MCF 10A (cell line): ENCODE data around the gene VAX1. TPM values are rescaled to one million over a fixed set of nuclear protein-coding genes. Genes with fewer than 3 reads are reported as not detected.
"Not testable (repeated sequence)": the region's sequence is repeated elsewhere in the genome, so short reads cannot be mapped to it uniquely, and the experiment has no call there.

ENCODE experiments used
- Bru-seq: library from RNA; stranded (reverse); fragments of 400-500 nt; gene quantifications from one replicate; lab custom pipeline; 2021; lab: Mats Ljungman, UMichigan
- BruChase-seq, 2 experiments: library from RNA; stranded (reverse); fragments of 400-500 nt; gene quantifications; one replicate each; lab custom pipeline; 2021; lab: Mats Ljungman, UMichigan
- BruUV-seq: library from RNA; stranded (reverse); fragments of 400-500 nt; replicated peaks from 2 replicates; lab custom pipeline; 2021; lab: Mats Ljungman, UMichigan
- CTCF ChIA-PET: fragments of 300-600 bp; sonication (Branson Sonifier 250); formaldehyde crosslinking; extraction: SDS; loops from one replicate; lab custom pipeline; 2021; ENCODE audit warnings: antibody characterized with exemption, inconsistent platforms; lab: Yijun Ruan, JAX
- POLR2A ChIA-PET: fragments of 300-600, 350-650 bp; sonication (Branson Sonifier 250); formaldehyde crosslinking; extraction: SDS; loops from one replicate; lab custom pipeline; 2020; ENCODE audit warnings: antibody characterized with exemption, inconsistent platforms; lab: Yijun Ruan, JAX
- DNase-seq: peaks from one replicate; pipeline ENCODE4 v3.0.0-alpha.2; 2018; ENCODE audit not compliant: unreplicated experiment
- H3K27ac Mint-ChIP-seq: one replicate; pipeline ENCODE4 v1.8.0; 2022; ENCODE audit warnings: mild to moderate bottlenecking, low read depth, mixed read lengths; ENCODE audit not compliant: unreplicated experiment
- H3K27me3 Mint-ChIP-seq: one replicate; pipeline ENCODE4 v1.8.0; 2022; ENCODE audit warnings: mixed read lengths; ENCODE audit not compliant: insufficient read depth, unreplicated experiment
- H3K36me3 Mint-ChIP-seq: one replicate; pipeline ENCODE4 v1.8.0; 2022; ENCODE audit warnings: mild to moderate bottlenecking, moderate library complexity, mixed read lengths; ENCODE audit not compliant: insufficient read depth, unreplicated experiment
- H3K4me1 Mint-ChIP-seq: one replicate; pipeline ENCODE4 v1.8.0; 2022; ENCODE audit warnings: mixed read lengths; ENCODE audit not compliant: insufficient read depth, unreplicated experiment
- H3K4me3 Mint-ChIP-seq: one replicate; pipeline ENCODE4 v1.8.0; 2022; ENCODE audit warnings: mild to moderate bottlenecking, moderate library complexity, mixed read lengths; ENCODE audit not compliant: unreplicated experiment
- H3K9me3 Mint-ChIP-seq: one replicate; pipeline ENCODE4 v1.8.0; 2022; ENCODE audit warnings: mixed read lengths; ENCODE audit not compliant: unreplicated experiment
- CTCF ChIP-seq: fragments of 200-600 bp; IDR thresholded peaks from one replicate; pipeline ENCODE4 v1.8.0; 2022; ENCODE audit warnings: antibody characterized with exemption, mild to moderate bottlenecking; ENCODE audit not compliant: unreplicated experiment
- intact Hi-C: fragments of 100-400 bp; cut with micrococcal nuclease; formaldehyde crosslinking; loops from 2 replicates; pipeline ENCODE4 v1.14.1; 2022
- long read RNA-seq: library from polyadenylated mRNA; stranded (forward); transcript quantifications from one replicate; pipeline ENCODE4 v2.0.0, GENCODE V29; 2022
- total RNA-seq: library from RNA; stranded (reverse); gene quantifications from 2 replicates; pipeline ENCODE4 v1.2.3, GENCODE V29; 2022

The VAX1 gene
- total RNA-seq (not detected in 2 replicates), Bru-seq, nascent RNA (not detected), BruChase-seq, experiment 1, labeled RNA remaining after a 6-hour chase (not detected), BruChase-seq, experiment 2, labeled RNA remaining after a 2-hour chase (not detected)
- long read RNA-seq = 0 reads

DNA sequence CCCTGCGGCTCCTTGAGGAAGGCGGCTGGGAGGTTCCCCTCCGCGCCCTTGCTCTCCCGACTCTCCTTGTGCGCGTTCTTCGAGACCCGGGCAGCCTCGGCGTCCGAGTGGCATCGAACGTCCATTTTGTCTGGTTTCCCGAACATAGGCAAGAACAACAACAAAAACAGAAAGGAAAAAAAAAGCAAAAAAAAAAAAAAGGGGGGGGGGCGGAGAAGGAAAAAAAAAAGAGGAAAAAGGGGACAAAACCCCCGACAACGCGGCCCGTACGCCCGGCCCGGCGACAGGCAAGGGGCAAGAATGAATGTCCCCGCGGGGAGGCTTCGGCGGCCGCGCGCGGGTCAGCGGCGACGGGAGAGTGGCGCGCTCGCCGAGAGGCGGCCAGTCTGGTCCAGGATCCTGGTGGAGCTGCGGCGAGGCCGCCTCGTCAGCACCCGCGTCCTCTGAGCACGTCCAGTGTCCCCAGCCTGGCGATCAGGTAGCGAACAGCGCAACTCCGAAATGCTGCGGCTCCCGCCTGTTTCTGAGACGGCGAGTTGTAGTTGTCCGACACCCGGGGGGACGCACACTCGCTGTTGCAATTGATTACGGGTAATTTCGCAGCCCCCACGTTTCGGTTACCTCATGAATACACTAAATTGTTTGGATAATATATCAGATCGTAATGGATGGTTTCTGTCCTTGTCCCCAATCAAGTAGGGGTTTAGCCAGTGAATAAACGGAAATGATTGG is at the start of gene VAX1:
Gene VAX1 (minus strand): TSS at position 360 of the 732 bp plus-strand sequence. CDS start 214 bp downstream, at position 146.
- POLR2A ChIA-PET = no interaction called here
- H3K4me1 Mint-ChIP-seq = no peaks in the 10 kb centered on the region
- H3K9me3 Mint-ChIP-seq = no peaks in the 10 kb centered on the region
- H3K4me3 Mint-ChIP-seq = no peak within 1 kb of the TSS
- TF ChIP-seq CTCF = no peak
- CTCF ChIA-PET = interaction anchor here (0.7 kb wide), 1 partner anchor 15 kb away, joined by 4 read pairs; no protein-coding TSS in a partner anchor
- H3K27ac Mint-ChIP-seq = no peak within 1 kb of the TSS
- intact Hi-C loops = no loop called here
- H3K36me3 Mint-ChIP-seq = no peaks in the 10 kb centered on the region
- peaks cover 30% of the 10 kb centered on the region for H3K27me3 Mint-ChIP-seq
- no peak for DNase-seq
- no TSS peak for BruUV-seq

DNA sequence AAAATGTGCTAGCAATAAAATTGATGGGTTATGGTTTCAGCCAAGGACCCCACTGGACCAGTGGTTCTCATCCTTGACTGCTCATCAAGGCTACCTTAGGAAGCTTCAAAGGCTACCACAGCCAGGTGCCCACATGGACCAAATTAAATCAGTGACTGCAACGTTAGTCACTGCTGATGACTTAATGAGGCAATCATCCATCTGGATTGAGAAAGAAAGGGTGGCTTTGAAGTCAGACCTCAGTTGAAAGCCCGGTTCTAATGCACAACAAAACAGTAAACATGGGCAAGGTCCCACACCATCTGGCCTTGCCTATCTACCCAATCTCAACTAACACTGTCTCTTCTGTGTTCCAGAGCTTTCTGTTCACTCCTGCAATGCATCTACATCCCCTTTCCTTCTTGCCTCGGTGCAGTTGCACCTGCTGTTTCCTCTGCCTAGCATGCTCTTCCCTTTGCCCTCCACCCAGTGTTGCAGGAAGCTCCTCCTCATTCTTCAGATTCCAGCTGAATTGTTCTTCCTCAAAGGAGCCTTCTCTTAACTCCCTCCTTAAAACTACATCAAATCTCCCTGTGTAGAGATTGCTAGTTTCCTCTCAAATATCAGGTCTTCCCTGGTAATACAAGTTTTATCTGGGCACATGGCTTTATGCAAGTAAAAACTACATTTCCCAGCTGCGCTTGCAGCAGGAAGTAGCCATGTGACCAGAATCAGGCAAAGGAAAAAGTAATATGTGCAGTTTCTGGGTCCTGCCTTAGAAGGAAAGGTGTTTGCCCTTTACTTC is 49.0 kb upstream of the VAX1 start:
- POLR2A ChIA-PET = interaction anchor here (1.0 to 1.2 kb wide), 2 partner anchors 12 to 22 kb away, joined by 3 to 4 read pairs; no protein-coding TSS in a partner anchor
- BruUV-seq = no TSS peak
- Mint-ChIP-seq H3K27ac (peak overlapping the region; percentile 3), H3K27me3 (no peaks in the 10 kb centered on the region), H3K36me3 (no peaks in the 10 kb centered on the region), H3K4me1 (peaks cover 8% of the 10 kb centered on the region), H3K4me3 (no peak overlapping the region), H3K9me3 (no peaks in the 10 kb centered on the region)
- peak; percentile 79 for DNase-seq
- CTCF ChIA-PET = interaction anchor here (0.6 to 5.9 kb wide), 11 partner anchors 9 to 1533 kb away, joined by 3 to 39 read pairs (median 4); no protein-coding TSS in a partner anchor
- TF ChIP-seq CTCF = no peak
- intact Hi-C loops = no loop called here

DNA sequence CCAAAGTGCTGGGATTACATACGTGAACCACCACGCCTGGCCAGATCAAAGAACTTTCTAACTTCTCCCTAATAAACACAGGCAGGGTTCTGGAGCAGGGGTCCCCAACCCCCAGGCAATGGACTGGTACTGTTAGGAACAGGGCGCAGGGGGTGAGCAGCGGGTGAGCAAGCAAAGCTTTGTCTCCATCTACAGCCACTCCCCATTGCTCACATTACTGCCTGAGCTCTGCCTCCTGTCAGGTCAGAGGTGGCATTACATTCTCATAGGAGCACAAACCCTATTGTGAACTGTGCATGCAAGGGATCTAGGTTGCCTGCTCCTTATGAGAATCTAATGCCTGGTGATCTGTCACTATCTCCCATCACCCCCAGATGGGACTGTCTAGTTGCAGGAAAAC is 47.7 kb upstream of the VAX1 start:
- H3K27ac Mint-ChIP-seq, BruUV-seq, intact Hi-C loops, H3K4me1 Mint-ChIP-seq, POLR2A ChIA-PET, DNase-seq, H3K27me3 Mint-ChIP-seq, H3K36me3 Mint-ChIP-seq, H3K4me3 Mint-ChIP-seq, H3K9me3 Mint-ChIP-seq: not testable (repeated sequence)
- peak; percentile 11 for TF ChIP-seq CTCF
- CTCF ChIA-PET = interaction anchor here (0.6 to 5.9 kb wide), 5 partner anchors 8 to 402 kb away, joined by 3 to 39 read pairs (median 4); no protein-coding TSS in a partner anchor
